GM10847 (cell line): ENCODE results near the gene ARSI.

Source experiments
- POLR2A ChIP-seq: IDR thresholded peaks from 2 replicates; pipeline ENCODE4 v1.6.1; 2011; ENCODE audit not compliant: insufficient read length; ENCODE audit errors: extremely low read depth

Gene ARSI

GRCh38 chr5:150294551-150295071 lies 8.1 kb downstream of the ARSI start:
- no peak for TF ChIP-seq POLR2A

- no peak for TF ChIP-seq POLR2A
These were observed 9.4 kb downstream of the ARSI start for GRCh38 chr5:150293091-150293941.

- no peak for TF ChIP-seq POLR2A
These were observed 11.0 kb downstream of the ARSI start for GRCh38 chr5:150291388-150292385.

- no peak for TF ChIP-seq POLR2A
These were observed 12.9 kb downstream of the ARSI start, which contains the start of gene CAMK2A for GRCh38 chr5:150289551-150290390. Gene CAMK2A (minus strand): TSS chr5:150289773. CDS start chr5:150289625, 148 bp downstream.

GRCh38 chr5:150288791-150289190 lies 13.9 kb downstream of the ARSI start:
- TF ChIP-seq POLR2A: no peak

GRCh38 chr5:150288361-150288760 lies 14.3 kb downstream of the ARSI start:
- TF ChIP-seq POLR2A: no peak

- no peak for TF ChIP-seq POLR2A
These were observed 15.9 kb downstream of the ARSI start for GRCh38 chr5:150286820-150287219.

GRCh38 chr5:150285114-150285513 lies 17.6 kb downstream of the ARSI start:
- no peak for TF ChIP-seq POLR2A

GRCh38 chr5:150284311-150284710 lies 18.4 kb downstream of the ARSI start:
- TF ChIP-seq POLR2A: no peak

GRCh38 chr5:150283904-150284303 lies 18.8 kb downstream of the ARSI start:
- no peak for TF ChIP-seq POLR2A

GRCh38 chr5:150281987-150282386 lies 20.7 kb downstream of the ARSI start:
- no peak for TF ChIP-seq POLR2A

GRCh38 chr5:150279330-150280020 lies 23.2 kb downstream of the ARSI start:
- TF ChIP-seq POLR2A: no peak

GRCh38 chr5:150278916-150279315 lies 23.8 kb downstream of the ARSI start:
- no peak for TF ChIP-seq POLR2A
